ENCODE measurements around the gene SCFD2.
"Not testable (repeated sequence)": the region's sequence is repeated elsewhere in the genome, so short reads cannot be mapped to it uniquely, and the experiment has no call there.

- not testable (repeated sequence) for TF ChIP-seq CTCF, POLR2A (IDR thresholded peaks at IDR 0.05)
Measured at GRCh38 chr4:52834641-52835456, 531.0 kb downstream of the SCFD2 start.
